HG03039 (cell line): ENCODE results near the gene KRTAP10-5.
"Not testable (repeated sequence)": the region's sequence is repeated elsewhere in the genome, so short reads cannot be mapped to it uniquely, and the experiment has no call there.

Source experiments
- ATAC-seq: cut with Tn5 transposase; IDR thresholded peaks from one replicate; pipeline ENCODE4 v1.9.1; 2021; ENCODE audit warnings: mild to moderate bottlenecking, moderate library complexity; ENCODE audit not compliant: unreplicated experiment

KRTAP10-5 gene

DNA sequence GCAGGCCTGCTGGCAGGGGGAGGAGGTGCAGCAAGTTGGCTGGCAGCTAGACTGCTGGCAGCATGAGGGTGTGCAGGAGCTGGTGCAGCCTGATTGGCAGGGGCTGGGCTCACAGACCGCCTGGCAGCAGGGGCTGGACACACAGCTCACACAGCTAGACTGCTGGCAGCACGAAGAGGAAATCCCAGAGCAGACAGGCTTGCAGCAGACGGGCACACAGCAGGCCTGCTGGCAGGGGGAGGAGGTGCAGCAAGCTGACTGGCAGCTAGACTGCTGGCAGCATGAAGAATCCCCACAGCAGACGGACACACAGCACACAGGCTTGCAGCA, 11.4 kb upstream of the KRTAP10-5 start:
- ATAC-seq = not testable (repeated sequence)

DNA sequence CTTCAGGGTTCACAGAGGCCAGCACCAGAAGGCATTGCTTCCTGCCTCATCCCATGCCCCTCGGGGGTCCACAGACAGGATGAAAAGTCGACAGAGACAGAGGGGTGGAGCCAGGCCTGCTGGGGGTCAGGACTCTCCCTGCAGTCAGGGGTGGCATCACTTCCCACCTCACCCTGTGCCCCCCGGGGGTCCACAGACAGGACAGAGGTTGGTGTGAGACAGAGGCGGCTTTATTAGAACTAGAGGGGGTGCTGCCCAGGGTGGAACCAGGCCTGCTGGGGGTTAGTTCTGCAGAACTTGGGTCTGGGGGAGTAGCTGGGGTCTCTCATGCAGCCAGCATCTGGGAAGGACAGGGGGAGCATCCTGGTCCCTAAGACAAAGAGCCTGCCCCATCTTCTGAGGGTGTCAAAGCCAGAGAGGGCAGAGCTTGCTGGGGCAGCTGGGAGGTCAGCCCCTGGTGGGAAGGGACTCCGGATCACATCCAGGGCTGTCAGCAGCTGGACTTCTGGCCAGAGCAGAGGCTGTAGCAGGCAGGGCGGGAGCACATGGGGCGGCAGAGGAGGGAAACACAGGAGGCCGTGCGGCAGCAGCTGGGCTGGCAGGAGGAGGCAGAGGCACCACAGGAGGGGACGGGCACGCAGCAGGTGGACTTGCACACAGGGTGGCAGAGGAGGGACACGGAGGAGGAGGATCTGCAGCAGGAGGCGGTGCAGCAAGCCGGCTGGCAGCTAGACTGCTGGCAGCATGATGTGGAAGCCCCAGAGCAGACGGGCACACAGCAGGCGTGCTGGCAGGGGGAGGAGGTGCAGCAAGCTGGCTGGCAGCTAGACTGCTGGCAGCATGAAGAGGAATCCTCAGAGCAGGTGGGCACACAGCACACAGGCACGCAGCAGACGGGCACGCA, 10.7 kb upstream of the KRTAP10-5 start:
- not testable (repeated sequence) for ATAC-seq

DNA sequence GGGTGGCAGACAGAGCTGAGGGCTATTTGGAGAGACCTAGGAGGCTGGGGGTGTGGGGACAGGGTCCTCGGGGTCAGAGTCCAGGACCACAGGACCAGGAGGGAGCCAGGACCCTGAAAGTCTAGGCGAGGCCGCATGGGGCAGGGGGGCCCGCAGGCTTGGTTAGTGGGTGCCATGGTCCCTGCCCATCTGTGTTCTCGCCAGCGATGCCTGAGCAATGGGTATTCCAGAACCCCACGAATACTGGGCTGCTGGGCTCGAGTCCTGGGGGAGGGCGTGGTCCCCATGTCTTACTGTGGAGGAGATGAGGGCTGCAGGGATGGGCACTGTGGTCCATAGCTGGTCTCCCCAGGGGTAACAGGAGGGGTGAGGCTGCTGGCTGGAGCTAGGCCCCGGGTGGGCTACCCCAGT, 9.9 kb upstream of the KRTAP10-5 start:
- no peak for ATAC-seq

DNA sequence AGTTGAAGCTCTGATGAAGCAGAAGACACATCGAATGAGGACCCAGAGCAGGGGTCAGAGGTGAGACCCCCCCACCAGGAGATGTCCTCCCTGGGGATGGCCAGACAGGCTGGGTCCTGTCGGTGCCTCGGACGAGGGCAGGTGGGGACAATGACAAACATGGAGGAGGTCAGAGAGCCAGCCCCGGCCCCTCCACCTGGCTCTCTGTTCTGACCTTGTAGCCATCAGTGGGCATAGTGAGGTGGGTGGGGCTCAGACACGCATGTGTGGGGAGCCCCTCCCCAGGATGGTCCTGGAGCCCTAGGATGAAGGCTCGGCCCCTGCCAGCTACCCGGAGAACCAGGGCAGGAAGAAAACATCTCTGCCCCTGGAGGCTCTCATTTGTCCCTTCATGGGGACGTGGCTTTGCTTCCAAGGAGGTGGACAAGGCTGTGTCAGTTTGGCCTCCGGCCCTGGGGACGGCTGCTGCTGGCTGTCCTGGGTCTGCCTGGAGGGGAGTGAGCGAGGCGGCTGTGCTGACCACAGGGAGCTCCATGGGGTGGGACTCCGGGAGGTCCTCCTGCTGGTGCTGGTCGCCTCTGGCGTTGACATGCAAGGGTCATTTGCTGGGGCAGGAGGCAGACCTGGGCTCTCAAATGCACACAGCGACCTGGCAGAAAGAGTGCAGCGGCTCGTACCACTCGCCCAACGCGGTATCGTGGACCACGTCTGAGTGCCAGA, 9.3 kb upstream of the KRTAP10-5 start:
- no peak for ATAC-seq

DNA sequence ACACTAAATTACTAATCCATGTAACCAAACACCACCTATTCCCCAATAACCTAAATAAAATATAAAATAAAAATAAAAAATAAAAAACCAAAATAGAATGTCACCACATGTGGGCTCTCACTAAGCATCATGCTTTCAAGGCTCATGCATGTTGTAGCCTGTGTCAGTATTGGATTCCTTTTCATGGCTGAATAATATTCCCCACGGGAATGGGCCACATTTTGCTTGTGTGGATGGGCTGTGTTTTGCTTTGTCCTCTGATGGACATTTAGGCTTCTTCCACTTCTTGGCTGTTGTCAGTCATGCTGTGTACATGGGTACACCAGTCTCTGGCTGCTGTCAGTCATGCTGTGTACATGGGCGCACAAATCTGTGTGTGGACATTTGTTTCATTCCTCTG, 8.7 kb upstream of the KRTAP10-5 start:
- ATAC-seq = no peak

DNA sequence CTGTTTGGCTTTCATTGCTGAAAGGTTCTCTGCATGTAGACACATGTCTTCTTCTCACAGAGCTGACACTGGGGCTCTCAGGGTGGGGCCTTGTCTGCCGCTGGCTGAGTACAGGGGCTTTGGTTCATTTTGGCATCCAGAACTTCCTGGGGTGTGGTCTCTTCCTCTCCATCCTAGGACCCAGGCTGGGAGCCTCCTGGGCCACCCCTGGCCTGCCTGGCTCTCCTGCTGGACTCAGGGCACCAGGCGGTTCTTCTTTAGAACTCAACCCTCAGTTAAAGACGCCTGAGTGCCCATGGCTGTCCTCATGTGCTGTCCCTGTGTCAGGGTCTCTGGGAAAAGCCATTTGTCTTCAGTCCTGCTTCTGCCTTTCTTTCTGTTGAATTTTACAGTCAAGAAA, 5.5 kb upstream of the KRTAP10-5 start:
- ATAC-seq = no peak

DNA sequence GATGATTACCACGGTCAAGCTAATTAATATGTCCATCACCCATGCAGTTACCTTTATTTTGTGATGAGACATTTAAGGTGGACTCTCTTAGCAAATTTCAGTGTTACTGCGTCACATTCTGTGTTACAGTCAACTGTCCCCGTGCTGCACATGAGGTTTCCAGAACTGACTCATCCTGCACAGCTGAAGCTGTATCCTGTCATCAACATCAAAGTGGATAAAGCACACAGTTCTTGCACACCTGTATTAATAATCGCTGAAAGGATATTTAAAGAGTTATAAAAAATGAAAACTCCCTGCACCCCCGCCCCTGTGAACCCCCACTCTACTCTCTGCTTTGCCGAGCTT, 3.4 kb upstream of the KRTAP10-5 start:
- no peak for ATAC-seq

DNA sequence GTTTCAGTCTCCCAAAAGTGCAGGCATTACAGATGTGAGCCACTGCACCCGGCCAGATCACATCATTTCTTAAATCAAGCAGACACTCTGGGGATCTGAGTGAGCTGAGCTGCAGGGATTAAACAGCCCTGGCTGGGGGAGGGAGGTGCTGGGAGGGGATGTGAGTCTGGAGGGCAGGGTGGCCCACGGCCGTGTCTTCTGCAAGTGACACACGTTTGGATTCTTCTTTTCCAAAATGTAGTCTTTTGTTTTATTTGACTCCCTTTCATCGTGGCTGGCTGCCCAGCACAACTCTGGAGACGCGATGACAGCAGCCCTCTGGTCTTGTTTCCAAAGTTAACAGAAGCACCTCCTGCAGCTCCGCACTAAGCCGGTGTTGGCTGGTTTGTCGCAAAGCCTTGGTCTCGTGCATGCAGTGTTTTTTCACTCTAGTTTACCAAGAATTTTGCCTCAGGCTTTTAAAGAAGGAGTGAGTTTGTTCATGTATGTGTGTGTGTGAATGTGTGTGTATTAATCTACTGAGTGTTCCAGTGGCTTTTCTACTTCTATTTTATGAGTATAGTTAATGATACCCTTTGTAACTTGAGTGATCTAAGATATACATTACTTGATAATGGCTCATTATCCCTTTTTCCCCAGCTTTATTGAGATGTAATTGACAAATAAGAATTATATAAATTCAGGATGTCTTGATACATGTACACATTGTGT, 2.8 kb upstream of the KRTAP10-5 start:
- ATAC-seq = no peak

DNA sequence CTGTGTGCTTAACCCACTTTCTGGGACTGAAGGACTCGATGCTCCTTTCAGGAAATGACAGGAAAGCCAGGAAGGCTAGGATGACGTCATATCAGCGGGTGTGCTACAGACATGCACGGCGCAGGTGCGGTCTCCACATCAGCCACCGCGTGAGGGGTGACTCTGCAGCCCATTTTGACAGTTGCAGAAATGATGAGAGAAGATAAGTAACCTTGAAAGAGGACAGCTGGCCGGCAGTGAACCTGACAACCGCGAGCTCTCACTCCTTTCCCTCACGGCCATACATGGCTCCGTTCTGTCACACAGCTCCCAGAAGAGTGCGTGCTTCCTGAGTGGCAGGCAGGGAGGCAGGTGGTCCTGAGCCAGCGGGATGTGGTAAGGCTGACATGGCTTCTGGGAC, 1.7 kb upstream of the KRTAP10-5 start:
- ATAC-seq = no peak

DNA sequence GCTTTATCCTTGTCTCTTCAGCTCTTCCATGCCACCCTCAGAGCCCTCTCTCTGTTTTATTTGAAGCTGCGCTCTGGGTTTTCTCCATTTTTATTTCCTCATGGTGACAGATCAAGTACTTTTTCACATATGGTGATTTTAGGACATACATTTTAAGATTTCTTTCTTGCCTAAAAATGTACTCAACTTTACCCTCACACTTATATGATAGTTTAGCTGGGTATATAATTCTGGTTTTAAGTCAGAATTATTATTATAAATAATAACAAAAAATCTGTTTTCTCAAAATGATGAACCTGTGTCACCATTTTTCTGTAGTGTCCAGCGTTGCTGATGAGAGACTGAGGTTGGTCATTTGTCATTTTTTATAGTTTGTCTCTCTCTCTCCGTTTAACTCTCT, 754 bp upstream of the KRTAP10-5 start:
- ATAC-seq = no peak

DNA sequence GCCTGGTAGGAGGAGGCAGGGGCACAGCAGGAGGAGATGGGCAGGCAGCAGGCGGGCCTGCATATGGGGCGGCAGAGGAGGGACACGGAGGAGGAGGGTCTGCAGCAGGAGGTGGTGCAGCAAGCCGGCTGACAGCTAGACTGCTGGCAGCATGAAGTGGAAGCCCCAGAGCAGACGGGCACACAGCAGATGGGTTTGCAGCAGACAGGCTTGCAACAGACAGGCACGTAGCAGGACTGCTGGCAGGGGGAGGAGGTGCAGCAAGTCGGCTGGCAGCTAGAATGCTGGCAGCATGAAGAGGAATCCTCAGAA, 615 bp downstream of the KRTAP10-5 start:
- no peak for ATAC-seq

DNA sequence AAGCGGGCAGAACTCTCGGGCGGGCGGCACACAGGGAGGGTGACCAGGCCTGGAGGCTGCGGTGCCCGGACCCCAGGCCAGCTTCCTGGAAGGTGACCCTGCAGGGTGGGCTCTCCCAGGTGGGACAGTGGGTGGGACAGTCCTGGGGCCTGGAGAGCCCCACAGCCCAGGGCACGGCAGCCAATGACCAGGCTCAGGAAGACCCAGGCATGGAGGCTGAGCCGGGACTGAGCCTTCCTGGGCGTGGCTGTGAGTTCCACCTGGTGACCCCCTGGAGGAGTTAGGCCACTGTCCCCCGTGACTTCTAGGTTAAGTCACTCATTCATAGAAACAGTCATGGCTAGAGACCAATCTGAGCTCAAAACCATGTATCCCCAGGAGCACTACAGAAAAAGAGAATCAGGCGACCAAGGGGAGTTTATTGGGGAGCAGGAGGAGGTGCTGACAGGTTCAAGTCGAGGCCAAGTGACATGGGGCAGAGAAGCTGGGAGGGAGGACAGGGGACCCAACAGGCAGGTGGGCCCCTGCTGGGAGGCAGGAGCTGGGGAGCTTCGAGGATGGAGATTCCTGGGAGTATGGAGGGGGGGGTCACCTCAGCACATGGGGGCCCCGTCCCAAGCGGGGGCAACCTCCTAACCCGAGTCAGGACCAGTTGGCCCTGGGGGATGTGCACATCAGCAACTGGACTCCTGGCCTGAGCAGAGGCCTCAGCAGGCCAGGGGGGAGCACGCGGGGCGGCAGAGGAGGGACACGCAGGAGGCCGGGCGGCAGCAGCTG, 1.2 kb downstream of the KRTAP10-5 start:
- no peak for ATAC-seq

DNA sequence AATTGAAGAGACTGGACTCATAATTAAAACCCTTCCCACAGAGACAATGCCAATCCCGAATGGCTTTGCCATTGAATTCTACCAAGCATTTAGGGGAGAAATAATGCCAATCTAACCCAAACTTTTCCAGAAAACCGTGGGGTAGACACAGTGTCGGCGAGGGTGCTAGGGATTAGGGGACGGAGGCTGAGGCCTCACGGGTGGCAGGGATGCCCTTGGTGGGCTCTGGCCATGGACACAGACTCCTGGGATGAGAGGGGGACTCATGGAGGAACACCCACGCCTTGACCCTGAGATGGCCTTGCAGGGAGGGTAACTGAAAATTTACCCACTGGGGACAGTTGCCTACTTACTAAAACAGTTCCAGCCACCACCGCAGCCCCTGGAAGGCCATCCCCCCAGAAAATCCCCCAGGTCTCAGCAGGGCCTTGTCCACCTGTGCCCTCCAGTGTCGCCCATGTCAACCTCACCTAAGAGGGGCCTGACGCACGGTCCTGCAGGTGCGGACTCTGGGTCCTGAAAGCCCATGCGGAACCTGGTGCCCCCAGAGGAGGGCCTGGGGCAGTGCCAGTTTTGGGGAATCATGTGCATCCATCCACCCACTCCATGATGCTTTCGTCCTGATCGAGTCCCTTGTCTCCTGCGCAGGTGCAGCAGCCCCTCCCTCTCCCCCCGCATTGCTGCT, 1.9 kb downstream of the KRTAP10-5 start:
- ATAC-seq = no peak

DNA sequence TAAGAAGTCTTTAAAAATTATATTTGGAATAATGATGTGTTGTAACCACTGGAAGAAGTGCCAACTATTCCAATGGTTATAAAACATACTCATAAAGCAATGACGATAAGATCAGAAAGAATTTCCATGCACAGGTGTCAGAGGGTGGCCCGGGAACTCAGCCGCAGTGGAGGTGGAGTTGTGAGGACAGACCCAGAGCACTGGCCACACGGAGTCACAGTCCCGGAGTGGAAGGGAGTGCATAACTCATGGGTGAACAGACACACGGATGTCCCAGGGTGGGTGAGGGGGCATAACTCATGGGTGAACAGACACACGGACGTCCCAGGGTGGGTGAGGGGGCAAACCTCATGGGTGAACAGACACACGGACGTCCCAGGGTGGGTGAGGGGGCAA, 4.4 kb downstream of the KRTAP10-5 start:
- ATAC-seq = no peak

DNA sequence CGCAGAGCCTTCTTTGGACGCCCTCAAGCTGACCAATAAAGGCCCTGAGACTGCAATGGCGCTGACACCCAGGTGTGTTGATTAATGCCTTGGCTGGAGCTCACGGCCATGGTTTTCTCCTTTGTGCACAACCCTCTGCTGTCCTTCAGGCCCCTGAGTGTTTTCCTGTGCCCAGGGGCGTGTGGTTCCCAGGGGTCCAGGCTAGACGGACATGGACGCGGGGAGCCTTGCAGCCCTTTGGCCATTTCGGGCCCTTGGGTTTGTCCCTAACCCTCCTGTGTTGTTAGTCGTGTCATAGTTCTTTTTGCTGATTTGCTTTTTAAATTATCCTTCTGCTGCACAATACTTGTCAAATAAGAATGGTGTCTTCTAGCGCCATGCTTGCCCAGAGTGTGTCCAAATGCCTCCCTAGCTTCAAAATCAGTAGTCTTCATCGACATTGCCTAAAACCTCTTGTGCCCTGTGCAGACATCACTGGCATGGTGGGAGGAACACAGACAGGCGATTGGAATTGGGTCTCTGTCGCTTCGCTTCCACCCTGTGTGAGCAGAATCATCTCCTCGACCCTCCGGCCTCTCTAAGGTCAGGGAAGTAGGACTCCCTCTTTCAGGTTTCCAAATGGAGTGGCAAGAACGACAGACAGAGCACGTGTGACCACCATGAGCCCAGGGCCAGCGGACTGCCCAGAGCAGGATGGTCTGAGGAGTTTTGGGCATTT, 4.9 kb downstream of the KRTAP10-5 start:
- ATAC-seq = no peak

DNA sequence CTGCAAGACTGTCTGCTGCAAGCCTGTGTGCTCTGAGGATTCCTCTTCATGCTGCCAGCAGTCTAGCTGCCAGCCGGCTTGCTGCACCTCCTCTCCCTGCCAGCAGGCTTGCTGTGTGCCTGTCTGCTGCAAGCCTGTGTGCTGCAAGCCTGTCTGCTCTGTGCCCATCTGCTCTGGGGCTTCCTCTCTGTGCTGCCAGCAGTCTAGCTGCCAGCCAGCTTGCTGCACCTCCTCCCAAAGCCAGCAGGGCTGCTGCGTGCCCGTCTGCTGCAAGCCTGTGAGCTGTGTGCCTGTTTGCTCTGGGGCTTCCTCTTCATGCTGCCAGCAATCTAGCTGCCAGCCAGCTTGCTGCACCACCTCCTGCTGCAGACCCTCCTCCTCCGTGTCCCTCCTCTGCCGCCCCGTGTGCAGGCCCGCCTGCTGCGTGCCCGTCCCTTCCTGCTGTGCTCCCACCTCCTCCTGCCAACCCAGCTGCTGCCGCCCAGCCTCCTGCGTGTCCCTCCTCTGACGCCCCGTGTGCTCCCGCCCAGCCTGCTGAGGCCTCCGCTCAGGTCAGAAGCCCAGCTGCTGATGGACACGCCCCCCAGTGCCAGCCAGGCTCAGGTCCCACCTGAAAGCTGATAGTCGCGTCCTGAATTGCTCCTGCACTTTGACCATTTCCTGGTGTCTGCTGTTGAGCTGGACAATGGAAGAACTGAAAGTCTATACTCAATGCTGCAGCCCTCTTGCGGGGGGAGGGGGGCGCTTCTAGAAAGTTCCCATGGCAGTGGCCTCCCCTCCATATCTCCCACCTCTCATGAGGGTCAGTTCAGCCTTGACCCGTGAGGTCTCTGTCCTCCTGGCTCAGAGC, 5.7 kb downstream of the KRTAP10-5 start:
- ATAC-seq = no peak

DNA sequence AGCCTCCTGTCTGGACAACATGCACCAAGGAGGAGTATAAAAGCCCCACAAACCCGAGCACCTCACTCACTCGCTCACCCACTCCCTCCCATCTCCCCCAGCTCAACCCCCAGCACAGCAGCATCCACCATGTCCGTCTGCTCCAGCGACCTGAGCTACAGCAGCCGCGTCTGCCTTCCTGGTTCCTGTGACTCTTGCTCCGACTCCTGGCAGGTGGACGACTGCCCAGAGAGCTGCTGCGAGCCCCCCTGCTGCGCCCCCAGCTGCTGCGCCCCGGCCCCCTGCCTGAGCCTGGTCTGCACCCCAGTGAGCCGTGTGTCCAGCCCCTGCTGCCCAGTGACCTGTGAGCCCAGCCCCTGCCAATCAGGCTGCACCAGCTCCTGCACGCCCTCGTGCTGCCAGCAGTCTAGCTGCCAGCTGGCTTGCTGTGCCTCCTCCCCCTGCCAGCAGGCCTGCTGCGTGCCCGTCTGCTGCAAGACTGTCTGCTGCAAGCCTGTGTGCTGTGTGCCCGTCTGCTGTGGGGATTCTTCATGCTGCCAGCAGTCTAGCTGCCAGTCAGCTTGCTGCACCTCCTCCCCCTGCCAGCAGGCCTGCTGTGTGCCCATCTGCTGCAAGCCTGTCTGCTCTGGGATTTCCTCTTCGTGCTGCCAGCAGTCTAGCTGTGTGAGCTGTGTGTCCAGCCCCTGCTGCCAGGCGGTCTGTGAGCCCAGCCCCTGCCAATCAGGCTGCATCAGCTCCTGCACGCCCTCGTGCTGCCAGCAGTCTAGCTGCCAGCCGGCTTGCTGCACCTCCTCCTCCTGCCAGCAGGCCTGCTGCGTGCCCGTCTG, 6.6 kb downstream of the KRTAP10-5 start, which contains the start of gene KRTAP10-4:
TSS of gene KRTAP10-4 (plus strand) at position 100 of the 827 bp plus-strand sequence. CDS start at position 130, 30 bp downstream.
- ATAC-seq = not testable (repeated sequence)

DNA sequence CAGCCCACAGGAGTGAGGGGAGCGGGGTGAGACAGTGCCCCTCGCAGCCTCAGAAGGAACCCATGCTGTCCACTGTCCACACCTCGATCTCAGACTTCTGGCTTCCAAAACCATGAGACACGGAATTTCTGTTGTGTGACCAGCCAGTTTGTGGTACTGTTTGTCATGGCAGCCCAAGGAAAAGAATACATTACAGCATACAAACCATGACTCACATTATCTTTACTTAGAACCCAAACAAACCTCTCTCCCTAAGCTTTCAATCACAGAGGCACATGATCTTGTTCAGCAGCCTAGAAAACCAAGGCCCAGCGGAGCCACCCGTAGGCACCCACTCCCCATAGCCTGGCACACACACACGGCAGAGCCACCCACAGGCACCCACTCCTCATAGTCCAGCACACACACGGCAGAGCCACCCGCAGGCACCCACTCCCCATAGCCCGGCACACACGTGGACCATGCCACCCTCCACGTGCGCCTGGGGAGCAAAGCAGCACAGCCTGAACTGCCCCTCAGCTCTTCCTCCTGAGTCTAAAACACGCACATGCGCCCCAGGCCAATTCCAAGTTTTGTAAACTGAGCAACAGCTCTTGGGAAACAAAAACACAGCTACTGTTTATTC, 7.3 kb downstream of the KRTAP10-5 start:
- no peak for ATAC-seq
